GM21390 (cell line): ENCODE data around the gene ZDHHC11B.
"Not testable (repeated sequence)": the region's sequence is repeated elsewhere in the genome, so short reads cannot be mapped to it uniquely, and the experiment has no call there.

Source experiments
- ATAC-seq: cut with Tn5 transposase; IDR thresholded peaks from one replicate; pipeline ENCODE4 v1.9.1; 2021; ENCODE audit not compliant: unreplicated experiment

ZDHHC11B gene

GRCh38 chr5:787224-787856 is 2.8 kb upstream of the ZDHHC11B start:
- not testable (repeated sequence) for ATAC-seq

- peak; percentile 23 for ATAC-seq
Measured at GRCh38 chr5:785181-785705, 714 bp upstream of the ZDHHC11B start.

- not testable (repeated sequence) for ATAC-seq
Measured at GRCh38 chr5:783881-784427, 575 bp downstream of the ZDHHC11B start.

- ATAC-seq, result not testable (repeated sequence)
Measured at GRCh38 chr5:783049-783802, 1.3 kb downstream of the ZDHHC11B start.

- ATAC-seq, result not testable (repeated sequence)
Measured at GRCh38 chr5:782356-782755, 2.2 kb downstream of the ZDHHC11B start.

- ATAC-seq, result not testable (repeated sequence)
Measured at GRCh38 chr5:780571-780970, 4.0 kb downstream of the ZDHHC11B start.

- not testable (repeated sequence) for ATAC-seq
Measured at GRCh38 chr5:778967-779366, 5.6 kb downstream of the ZDHHC11B start.

- not testable (repeated sequence) for ATAC-seq
Measured at GRCh38 chr5:778421-778820, 6.1 kb downstream of the ZDHHC11B start.

GRCh38 chr5:777756-778161 is 6.8 kb downstream of the ZDHHC11B start:
- no peak for ATAC-seq

GRCh38 chr5:776862-777711 is 7.4 kb downstream of the ZDHHC11B start:
- no peak for ATAC-seq

GRCh38 chr5:775961-776861 is 8.3 kb downstream of the ZDHHC11B start:
- ATAC-seq, result no peak

GRCh38 chr5:775595-775960 is 9.0 kb downstream of the ZDHHC11B start:
- not testable (repeated sequence) for ATAC-seq

- ATAC-seq, result not testable (repeated sequence)
Measured at GRCh38 chr5:774854-775505, 9.5 kb downstream of the ZDHHC11B start.

GRCh38 chr5:774304-774703 is 10.2 kb downstream of the ZDHHC11B start:
- ATAC-seq, result not testable (repeated sequence)

GRCh38 chr5:773517-774264 is 10.8 kb downstream of the ZDHHC11B start:
- no peak for ATAC-seq

- not testable (repeated sequence) for ATAC-seq
Measured at GRCh38 chr5:772931-773330, 11.6 kb downstream of the ZDHHC11B start.

- not testable (repeated sequence) for ATAC-seq
Measured at GRCh38 chr5:772547-772890, 12.0 kb downstream of the ZDHHC11B start.

GRCh38 chr5:771841-772546 is 12.5 kb downstream of the ZDHHC11B start:
- not testable (repeated sequence) for ATAC-seq
